ENCODE data around the gene SERGEF. TPM values are rescaled to one million over a fixed set of nuclear protein-coding genes. Genes with fewer than 3 reads are reported as not detected.

The SERGEF gene
- total and polyA plus RNA-seq, 10 donors = 29.0 to 55.5 (median 38.8) TPM

- no peak overlapping the region for H3K27ac ChIP-seq
- TF ChIP-seq POLR2AphosphoS5 (IDR thresholded peaks at IDR 0.05) (no peak), POLR2A (IDR thresholded peaks at IDR 0.05) (no peak), CTCF (IDR thresholded peaks at IDR 0.05 in 8 of 11, conservative IDR thresholded peaks at IDR 0.05 in 3 of 11) (no peak)
- no peaks in the 10 kb centered on the region for H3K4me1 ChIP-seq
- H3K27me3 ChIP-seq (replicated peaks in 1 of 7) = no peaks in the 10 kb centered on the region
- DNase-seq = no peak
- H3K36me3 ChIP-seq = peaks cover 0 to 13% (median 0%) of the 10 kb centered on the region in 6 donors
- 89 to 94% (median 89%) methylated on average over 12 of the region's 12 CpGs for WGBS, 5 donors
- intact Hi-C loops (cut with DNase I; ENCODE audit: low total_unique reads) = no loop called here
- no peak overlapping the region for H3K4me3 ChIP-seq
- no peaks in the 10 kb centered on the region for H3K9me3 ChIP-seq
These were observed 230.7 kb downstream of the SERGEF start for GRCh38 chr11:17782145-17782544.

GRCh38 chr11:17781626-17782025 lies 231.2 kb downstream of the SERGEF start:
- no peak for DNase-seq
- Histone ChIP-seq H3K4me1 (no peaks in the 10 kb centered on the region), H3K9me3 (no peaks in the 10 kb centered on the region), H3K4me3 (no peak overlapping the region), H3K36me3 (peaks cover 0 to 8% (median 0%) of the 10 kb centered on the region in 6 donors), H3K27me3 (replicated peaks in 1 of 7) (no peaks in the 10 kb centered on the region), H3K27ac (no peak overlapping the region)
- no peak for TF ChIP-seq POLR2AphosphoS5 (IDR thresholded peaks at IDR 0.05)
- no peak for TF ChIP-seq POLR2A (IDR thresholded peaks at IDR 0.05)
- no peak for TF ChIP-seq CTCF (IDR thresholded peaks at IDR 0.05 in 8 of 11, conservative IDR thresholded peaks at IDR 0.05 in 3 of 11)
- intact Hi-C loops (cut with DNase I; ENCODE audit: low total_unique reads) = no loop called here
- WGBS, 5 donors = 90 to 92% (median 91%) methylated on average over 12 of the region's 12 CpGs

GRCh38 chr11:17781221-17781620 lies 231.6 kb downstream of the SERGEF start:
- H3K4me1 ChIP-seq = no peaks in the 10 kb centered on the region
- no peak for TF ChIP-seq POLR2A (IDR thresholded peaks at IDR 0.05)
- no peak for TF ChIP-seq CTCF (IDR thresholded peaks at IDR 0.05 in 8 of 11, conservative IDR thresholded peaks at IDR 0.05 in 3 of 11)
- no peak for TF ChIP-seq POLR2AphosphoS5 (IDR thresholded peaks at IDR 0.05)
- peaks cover 0 to 4% (median 0%) of the 10 kb centered on the region in 6 donors for H3K36me3 ChIP-seq
- no peak overlapping the region for H3K27ac ChIP-seq
- H3K4me3 ChIP-seq = no peak overlapping the region
- no peaks in the 10 kb centered on the region for H3K27me3 ChIP-seq (replicated peaks in 1 of 7)
- WGBS, 5 donors = 78 to 92% (median 90%) methylated on average over 11 to 12 of the region's 12 CpGs
- peak; percentile 61 for DNase-seq
- no peaks in the 10 kb centered on the region for H3K9me3 ChIP-seq
- intact Hi-C loops (cut with DNase I; ENCODE audit: low total_unique reads) = no loop called here

- intact Hi-C loops (cut with DNase I; ENCODE audit: low total_unique reads) = no loop called here
- H3K36me3 ChIP-seq = no peaks in the 10 kb centered on the region
- peak; percentile 69 for DNase-seq
- no peaks in the 10 kb centered on the region for H3K4me1 ChIP-seq
- H3K27ac ChIP-seq = no peak overlapping the region
- WGBS, 5 donors = 92 to 96% (median 93%) methylated on average over 11 to 15 of the region's 15 CpGs
- H3K27me3 ChIP-seq (replicated peaks in 1 of 7) = no peaks in the 10 kb centered on the region
- TF ChIP-seq POLR2A (IDR thresholded peaks at IDR 0.05) (no peak), CTCF (IDR thresholded peaks at IDR 0.05 in 8 of 11, conservative IDR thresholded peaks at IDR 0.05 in 3 of 11) (no peak), POLR2AphosphoS5 (IDR thresholded peaks at IDR 0.05) (no peak)
- no peaks in the 10 kb centered on the region for H3K9me3 ChIP-seq
- H3K4me3 ChIP-seq = no peak overlapping the region
These were observed 232.2 kb downstream of the SERGEF start for GRCh38 chr11:17780668-17781067.

Measured in spleen (tissue), 11 donors.